A549 (cell line): ENCODE data around the gene RER1. TPM values are rescaled to one million over a fixed set of nuclear protein-coding genes. Genes with fewer than 3 reads are reported as not detected.

Experiments
- ATAC-seq, 2 experiments: fragments of 200-7000 bp in 1 of 2; fragments of >200 bp in 1 of 2; cut with Nextera tagmentation in 1 of 2; cut with Tn5 transposase in 1 of 2; 3 replicates each; pipeline versions ENCODE4 v1.8.0 to v1.9.1; 2018 to 2020; ENCODE audit warnings: mild to moderate bottlenecking in 1 of 2, moderate library complexity in 1 of 2
- CTCF ChIA-PET: fragments of 300-600 bp; sonication (Branson Sonifier 250); formaldehyde crosslinking; extraction: SDS; loops from one replicate; lab custom pipeline; 2021; ENCODE audit warnings: antibody characterized with exemption, inconsistent platforms; lab: Yijun Ruan, JAX
- POLR2A ChIA-PET: fragments of 350-600 bp; formaldehyde crosslinking; extraction: SDS; loops from one replicate; lab custom pipeline; 2021; ENCODE audit warnings: antibody characterized with exemption, inconsistent platforms; lab: Yijun Ruan, JAX
- DNase-seq, 2 experiments: peaks; one replicate each; pipeline versions ENCODE4 v3.0.0 to v3.0.0-alpha.2; 2011 to 2016; ENCODE audit warnings: low read depth in 1 of 2, low spot score in 1 of 2
- FAIRE-seq: peaks from 2 replicates; lab custom pipeline; 2011; peaks lifted over from hg19 to GRCh38; lab: Jason Lieb, UNC
- H3K27ac ChIP-seq, 2 experiments: fragments of >200 bp; sonication (Bioruptor Twin); formaldehyde crosslinking; 3 replicates each; pipeline ENCODE4 v1.5.1; 2016 to 2017
- H3K4me1 ChIP-seq: fragments of >200 bp; sonication (Bioruptor Twin); formaldehyde crosslinking; 3 replicates; pipeline ENCODE4 v1.6.1; 2016
- H3K4me2 ChIP-seq: fragments of >200 bp; sonication (Bioruptor Twin); formaldehyde crosslinking; 3 replicates; pipeline ENCODE4 v1.6.1; 2016
- H3K4me3 ChIP-seq: fragments of >200 bp; sonication (Bioruptor Twin); formaldehyde crosslinking; 3 replicates; pipeline ENCODE4 v1.5.1; 2016
- H3K9me3 ChIP-seq: fragments of >200 bp; sonication (Bioruptor Twin); formaldehyde crosslinking; 3 replicates; pipeline ENCODE4 v1.6.1; 2016
- CBX2 ChIP-seq: fragments of 200-600 bp; sonication (generic); IDR thresholded peaks from 2 replicates; pipeline ENCODE4 v1.6.1; 2016; ENCODE audit warnings: low read depth, mild to moderate bottlenecking, borderline replicate concordance
- CEBPB ChIP-seq, 2 experiments: fragments of >200 bp in 1 of 2; sonication (Bioruptor Twin) in 1 of 2; formaldehyde crosslinking in 1 of 2; IDR thresholded peaks; 2 replicates each; pipeline ENCODE4 v1.6.1; 2012 to 2016
- EHF ChIP-seq: fragments of 250-450 bp; sonication (Bioruptor Pico); IDR thresholded peaks from 2 replicates; pipeline ENCODE4 v1.5.0; 2020; ENCODE audit warnings: mild to moderate bottlenecking
- EP300 ChIP-seq, 2 experiments: fragments of >200 bp; sonication (Bioruptor Twin); formaldehyde crosslinking; IDR thresholded peaks; 2 replicates in 1 of 2; 3 replicates in 1 of 2; pipeline ENCODE4 v1.6.1; 2016 to 2017
- ESRRA ChIP-seq: fragments of 150-350 bp; IDR thresholded peaks from 2 replicates; pipeline ENCODE4 v1.6.1; 2014; ENCODE audit warnings: mild to moderate bottlenecking, low read length, borderline replicate concordance
- FOSB ChIP-seq: fragments of 250-450 bp; sonication (Bioruptor Pico); IDR thresholded peaks from 2 replicates; pipeline ENCODE4 v1.5.0; 2020; ENCODE audit warnings: mild to moderate bottlenecking, moderate library complexity
- FOXS1 ChIP-seq: fragments of 250-450 bp; sonication (Bioruptor Pico); IDR thresholded peaks from 2 replicates; pipeline ENCODE4 v1.5.0; 2020; ENCODE audit warnings: mild to moderate bottlenecking, moderate library complexity
- HEYL ChIP-seq: fragments of 250-450 bp; sonication (Bioruptor Pico); IDR thresholded peaks from 2 replicates; pipeline ENCODE4 v1.8.0; 2021; ENCODE audit warnings: mild to moderate bottlenecking, moderate library complexity
- HMGXB4 ChIP-seq: fragments of 250-450 bp; sonication (Bioruptor Pico); IDR thresholded peaks from 2 replicates; pipeline ENCODE4 v1.5.0; 2021; ENCODE audit warnings: mild to moderate bottlenecking, moderate library complexity, borderline replicate concordance
- HOXA7 ChIP-seq: fragments of 250-450 bp; sonication (Bioruptor Pico); IDR thresholded peaks from 2 replicates; pipeline ENCODE4 v1.5.0; 2020; ENCODE audit warnings: mild to moderate bottlenecking, moderate library complexity
- KDM5A ChIP-seq: fragments of 200-600 bp; sonication (generic); IDR thresholded peaks from 2 replicates; pipeline ENCODE4 v1.6.1; 2016; ENCODE audit warnings: antibody characterized with exemption, mild to moderate bottlenecking
- MAZ ChIP-seq: fragments of 150-350 bp; IDR thresholded peaks from 2 replicates; pipeline ENCODE4 v1.6.1; 2014; ENCODE audit warnings: antibody characterized with exemption, low read depth, low read length, borderline replicate concordance
- NPAS2 ChIP-seq: fragments of 250-450 bp; sonication (Bioruptor Pico); IDR thresholded peaks from 2 replicates; pipeline ENCODE4 v1.8.0; 2022; ENCODE audit warnings: mild to moderate bottlenecking, moderate library complexity, borderline replicate concordance
- RAD21 ChIP-seq, 2 experiments: fragments of >200 bp in 1 of 2; sonication (Bioruptor Twin) in 1 of 2; formaldehyde crosslinking in 1 of 2; IDR thresholded peaks in 1 of 2; conservative IDR thresholded peaks in 1 of 2; 2 replicates in 1 of 2; 3 replicates in 1 of 2; pipeline ENCODE4 v1.6.1; 2012 to 2018; ENCODE audit warnings: inconsistent platforms in 1 of 2
- RCOR1 ChIP-seq: fragments of 150-350 bp; IDR thresholded peaks from 2 replicates; pipeline ENCODE4 v1.6.1; 2014; ENCODE audit warnings: antibody characterized with exemption, low read length, low read depth
- REST ChIP-seq: fragments of 200-600 bp; sonication (generic); IDR thresholded peaks from 2 replicates; pipeline ENCODE4 v1.6.1; 2016; ENCODE audit warnings: antibody characterized with exemption, mild to moderate bottlenecking, moderate library complexity
- SREBF2 ChIP-seq: fragments of 450-650 bp; IDR thresholded peaks from 2 replicates; pipeline ENCODE4 v1.6.1; 2014; ENCODE audit warnings: mild to moderate bottlenecking, moderate library complexity
- ZC3H11A ChIP-seq: fragments of 450-650 bp; IDR thresholded peaks from 2 replicates; pipeline ENCODE4 v1.6.1; 2014; ENCODE audit warnings: antibody characterized with exemption, mild to moderate bottlenecking
- ZFP36 ChIP-seq: fragments of 450-650 bp; IDR thresholded peaks from 2 replicates; pipeline ENCODE4 v1.6.1; 2014; ENCODE audit warnings: borderline replicate concordance; ENCODE audit not compliant: partially characterized antibody
- WGBS: methylation state at CpG from one replicate; pipeline ENCODE4 v1.1.6; 2017; ENCODE audit errors: missing lambda C conversion rate; 5-methylcytosine and 5-hydroxymethylcytosine counted together
- polyA plus RNA-seq, 4 experiments: library from polyadenylated mRNA; depleted of rRNA in 3 of 4; stranded (reverse); fragments of >200 nt; fragmentation: RNase III in 1 of 4; extraction: RNeasy Plus Mini Kit Qiagen cat#74134 plus additional on column Dnase treatment in 1 of 4; gene quantifications; 2 replicates in 3 of 4; 3 replicates in 1 of 4; pipeline ENCODE4 v1.2.3, GENCODE V29; 2011 to 2017
- TF ChIP-seq, protein P1 (sequence below): fragments of 250-450 bp; sonication (Bioruptor Pico); IDR thresholded peaks from 2 replicates; pipeline ENCODE4 v1.5.0; 2020; ENCODE audit warnings: low read depth, mild to moderate bottlenecking, moderate library complexity

Gene RER1
- polyA plus RNA-seq, 2 of the 4 experiments (the other 2 are of a cell fraction), result 72.3 to 213 TPM

- TF ChIP-seq MAZ (no peak), ZFP36 (no peak), NPAS2 (CRISPR knock-in tag) (no peak)
- TF ChIP-seq, all 56 proteins: peak for 0
Observed at GRCh38 chr1:2353551-2354438, 37.8 kb upstream of the RER1 start (continued).

GRCh38 chr1:2354511-2355372 lies 36.9 kb upstream of the RER1 start:
- no peak for ATAC-seq
- Histone ChIP-seq H3K4me2 (no peak overlapping the region), H3K4me1 (no peaks in the 10 kb centered on the region), H3K27ac (no peak overlapping the region), H3K9me3 (no peaks in the 10 kb centered on the region), H3K4me3 (no peak overlapping the region)
- POLR2A ChIA-PET, result no interaction called here
- DNase-seq, result no peak
- CTCF ChIA-PET, result interaction anchor here (1.6 kb wide), 1 partner anchor 15 kb away, joined by 3 read pairs; no protein-coding TSS in a partner anchor
- no peak for FAIRE-seq
- 81% methylated on average over 30 of the region's 38 CpGs for WGBS
- no peak for TF ChIP-seq HOXA7 (CRISPR knock-in tag)
- no peak for TF ChIP-seq NPAS2 (CRISPR knock-in tag)
- no peak for TF ChIP-seq FOXS1 (CRISPR knock-in tag)
- no peak for TF ChIP-seq EP300 (IDR thresholded peaks at IDR 0.05)
- TF ChIP-seq KDM5A, result no peak
- no peak for TF ChIP-seq CBX2
- no peak for TF ChIP-seq CEBPB (IDR thresholded peaks at IDR 0.05)
- TF ChIP-seq FOSB (CRISPR knock-in tag), result no peak
- no peak for TF ChIP-seq ESRRA

- no peak overlapping the region for H3K27ac ChIP-seq
- no peak overlapping the region for H3K4me3 ChIP-seq
- H3K4me2 ChIP-seq, result no peak overlapping the region
- FAIRE-seq, result no peak
- TF ChIP-seq, protein P1, sequence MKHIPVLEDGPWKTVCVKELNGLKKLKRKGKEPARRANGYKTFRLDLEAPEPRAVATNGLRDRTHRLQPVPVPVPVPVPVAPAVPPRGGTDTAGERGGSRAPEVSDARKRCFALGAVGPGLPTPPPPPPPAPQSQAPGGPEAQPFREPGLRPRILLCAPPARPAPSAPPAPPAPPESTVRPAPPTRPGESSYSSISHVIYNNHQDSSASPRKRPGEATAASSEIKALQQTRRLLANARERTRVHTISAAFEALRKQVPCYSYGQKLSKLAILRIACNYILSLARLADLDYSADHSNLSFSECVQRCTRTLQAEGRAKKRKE, result no peak
- TF ChIP-seq MAZ, result no peak
- no peak for TF ChIP-seq RCOR1
- TF ChIP-seq REST, result no peak
- TF ChIP-seq EP300 (IDR thresholded peaks at IDR 0.05), result no peak
- TF ChIP-seq HMGXB4 (CRISPR knock-in tag), result no peak
- TF ChIP-seq SREBF2, result no peak
- TF ChIP-seq RAD21 (conservative IDR thresholded peaks at IDR 0.05 in 1 of 2, IDR thresholded peaks at IDR 0.05 in 1 of 2), result no peak
- no peak for TF ChIP-seq EHF (CRISPR knock-in tag)
- TF ChIP-seq HEYL, result no peak
- no peak for TF ChIP-seq ZC3H11A
- TF ChIP-seq, all 56 proteins: peak for 0
- CTCF ChIA-PET, result interaction anchor here (1.1 to 1.6 kb wide), 3 partner anchors 12 to 26 kb away, joined by 3 to 5 read pairs (median 3); no protein-coding TSS in a partner anchor
- WGBS, result 86% methylated on average over 8 of the region's 28 CpGs
- POLR2A ChIA-PET, result no interaction called here
- ATAC-seq (no peak), DNase-seq (no peak)
- Histone ChIP-seq H3K4me1 (no peaks in the 10 kb centered on the region), H3K9me3 (no peaks in the 10 kb centered on the region)
Observed at GRCh38 chr1:2355373-2356261, 36.0 kb upstream of the RER1 start.
